Stomach (tissue), 4 donors: Measurements from ENCODE around the gene PEX12.
"Not testable (repeated sequence)": the region's sequence is repeated elsewhere in the genome, so short reads cannot be mapped to it uniquely, and the experiment has no call there.

Experiments
- EP300 ChIP-seq: sonication (generic); formaldehyde crosslinking; IDR thresholded peaks from one replicate; pipeline ENCODE4 v1.6.1; 2017; ENCODE audit warnings: antibody characterized with exemption
- POLR2A ChIP-seq, 4 donors: fragments of 450-650 bp; IDR thresholded peaks; one replicate each; pipeline ENCODE4 v1.6.1; 2016; ENCODE audit warnings: antibody characterized with exemption in 4 of 4, control low read depth in 2 of 4, mild to moderate bottlenecking in 1 of 4, moderate library complexity in 1 of 4
- POLR2AphosphoS5 ChIP-seq, 3 donors: sonication (generic); formaldehyde crosslinking; IDR thresholded peaks; one replicate each; pipeline ENCODE4 v1.6.1; 2016; ENCODE audit warnings: antibody characterized with exemption in 3 of 3
- TF ChIP-seq, protein P1 (sequence below), 7 experiments: fragments of 450-650 bp in 4 of 7; fragments of 200-600 bp in 3 of 7; sonication (generic) in 3 of 7; IDR thresholded peaks; one replicate each; pipeline ENCODE4 v1.5.1; 2016 to 2019; ENCODE audit warnings: antibody characterized with exemption in 7 of 7, control low read depth in 2 of 7, mild to moderate bottlenecking in 1 of 7

DNA sequence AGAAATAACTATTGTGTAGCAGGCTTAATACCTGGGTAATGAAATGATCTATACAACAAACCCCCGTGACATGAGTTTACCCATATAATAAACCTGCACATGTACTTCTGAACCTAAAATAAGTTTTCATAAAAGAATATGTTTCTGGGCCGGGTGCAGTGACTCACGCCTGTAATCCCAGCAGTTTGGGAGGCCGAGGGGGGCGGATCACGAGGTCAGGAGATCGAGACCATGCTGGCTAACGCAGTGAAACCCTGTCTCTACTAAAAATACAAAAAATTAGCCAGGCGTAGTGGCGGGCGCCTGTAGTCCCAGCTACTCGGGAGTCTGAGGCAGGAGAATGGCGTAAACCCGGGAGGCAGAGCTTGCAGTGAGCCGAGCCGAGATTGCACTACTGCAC lies 15.2 kb downstream of the PEX12 start:
- TF ChIP-seq, protein P1, sequence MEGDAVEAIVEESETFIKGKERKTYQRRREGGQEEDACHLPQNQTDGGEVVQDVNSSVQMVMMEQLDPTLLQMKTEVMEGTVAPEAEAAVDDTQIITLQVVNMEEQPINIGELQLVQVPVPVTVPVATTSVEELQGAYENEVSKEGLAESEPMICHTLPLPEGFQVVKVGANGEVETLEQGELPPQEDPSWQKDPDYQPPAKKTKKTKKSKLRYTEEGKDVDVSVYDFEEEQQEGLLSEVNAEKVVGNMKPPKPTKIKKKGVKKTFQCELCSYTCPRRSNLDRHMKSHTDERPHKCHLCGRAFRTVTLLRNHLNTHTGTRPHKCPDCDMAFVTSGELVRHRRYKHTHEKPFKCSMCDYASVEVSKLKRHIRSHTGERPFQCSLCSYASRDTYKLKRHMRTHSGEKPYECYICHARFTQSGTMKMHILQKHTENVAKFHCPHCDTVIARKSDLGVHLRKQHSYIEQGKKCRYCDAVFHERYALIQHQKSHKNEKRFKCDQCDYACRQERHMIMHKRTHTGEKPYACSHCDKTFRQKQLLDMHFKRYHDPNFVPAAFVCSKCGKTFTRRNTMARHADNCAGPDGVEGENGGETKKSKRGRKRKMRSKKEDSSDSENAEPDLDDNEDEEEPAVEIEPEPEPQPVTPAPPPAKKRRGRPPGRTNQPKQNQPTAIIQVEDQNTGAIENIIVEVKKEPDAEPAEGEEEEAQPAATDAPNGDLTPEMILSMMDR (IDR thresholded peaks at IDR 0.05) = not testable (repeated sequence)
- TF ChIP-seq EP300; POLR2A (IDR thresholded peaks at IDR 0.05); POLR2AphosphoS5 (IDR thresholded peaks at IDR 0.05): not testable (repeated sequence)
